ENCODE data around the gene TRAF1.

Gene TRAF1

DNA sequence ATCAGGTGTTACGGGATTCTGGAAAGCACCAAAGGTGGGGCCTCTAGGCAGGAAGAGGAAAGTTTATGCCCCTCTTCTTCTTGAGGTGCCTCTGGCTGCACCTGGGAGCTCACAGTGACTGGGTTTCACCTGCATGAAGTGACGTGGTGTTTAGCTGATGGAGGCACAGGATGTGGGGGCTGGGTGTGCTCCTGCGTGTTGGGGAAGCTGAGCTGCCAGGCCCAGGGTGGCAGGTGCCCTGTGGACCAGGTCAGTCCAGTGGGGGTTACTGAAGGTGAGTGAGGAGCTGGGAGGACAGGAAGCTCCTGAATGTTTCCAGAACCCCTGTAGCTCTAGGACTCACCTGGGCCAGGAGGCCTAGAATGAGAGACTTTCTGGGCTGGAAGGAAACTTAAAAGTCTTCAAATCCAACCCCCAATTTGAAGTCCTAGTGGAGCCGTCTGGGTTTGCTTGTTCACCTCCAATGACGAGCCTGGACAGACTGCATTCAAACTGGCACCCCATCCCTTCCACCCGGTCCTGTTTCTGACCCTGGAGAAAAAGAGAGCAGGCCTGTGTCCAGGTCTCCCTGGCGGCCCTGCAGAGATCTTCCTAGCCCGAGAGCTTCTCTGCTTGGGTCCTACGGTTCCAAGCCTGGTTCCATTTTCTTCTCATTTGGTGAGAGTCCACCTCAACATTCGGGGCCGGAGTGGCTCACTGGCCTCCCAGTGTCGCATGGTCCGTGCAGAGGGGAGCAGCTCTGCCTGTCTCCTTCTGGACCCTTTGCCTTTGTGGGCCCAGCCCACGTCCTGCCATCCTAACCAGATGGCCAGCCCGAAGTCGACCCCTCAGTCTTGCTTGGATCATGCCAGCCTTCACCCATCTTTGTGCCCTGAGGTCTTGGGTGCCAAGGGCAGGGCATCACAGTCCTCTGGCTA is 22.3 kb downstream of the TRAF1 start:
- no peak for DNase-seq

DNA sequence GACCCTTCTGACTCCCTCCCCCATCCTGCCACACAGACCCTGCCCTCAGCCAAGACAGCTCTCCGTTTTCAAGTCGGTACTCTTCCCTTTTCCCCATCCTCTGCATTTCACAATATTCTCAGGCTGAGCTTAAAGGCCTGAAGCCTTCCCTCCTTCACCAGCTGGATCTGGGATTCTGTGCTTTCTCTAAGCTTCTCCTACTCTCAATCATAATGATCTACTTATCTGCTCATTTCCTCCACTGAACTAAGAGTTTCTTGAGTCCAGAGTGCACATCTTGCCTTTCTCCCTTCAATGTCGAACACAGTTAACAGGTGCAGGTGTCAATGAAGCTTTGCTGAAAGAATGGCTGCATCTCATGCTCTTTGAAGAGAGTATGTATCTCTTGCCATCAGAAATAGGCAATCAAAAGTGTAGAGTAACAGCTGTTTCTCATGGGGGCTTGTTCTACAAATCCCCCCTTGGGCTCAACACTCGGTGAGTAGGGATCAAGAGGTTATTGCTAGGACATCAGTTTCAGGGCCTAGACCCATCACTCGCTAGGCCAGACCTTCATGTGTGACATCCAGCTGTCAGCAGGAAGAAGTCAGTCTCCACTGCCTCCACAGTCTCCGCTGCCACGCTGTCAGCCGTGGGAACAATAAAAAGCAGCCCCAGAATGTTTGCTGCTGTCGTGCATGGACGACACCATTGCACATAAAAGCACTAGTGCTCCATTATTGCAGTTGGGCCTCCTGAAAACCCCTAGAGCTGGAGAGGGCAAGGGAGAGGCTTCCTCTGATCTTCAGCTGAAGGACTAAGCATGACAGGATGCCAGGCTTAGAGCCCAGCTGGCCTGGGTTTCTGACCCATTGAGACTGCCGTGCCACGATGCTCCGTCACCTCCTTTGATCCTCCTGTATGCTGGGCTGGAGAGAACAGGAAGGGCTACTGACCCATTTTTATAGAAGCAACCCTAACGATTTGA is 23.7 kb downstream of the TRAF1 start:
- no peak for DNase-seq

GRCh38 chr9:120901755-120902568 is 24.6 kb downstream of the TRAF1 start:
- DNase-seq = no peak

DNA sequence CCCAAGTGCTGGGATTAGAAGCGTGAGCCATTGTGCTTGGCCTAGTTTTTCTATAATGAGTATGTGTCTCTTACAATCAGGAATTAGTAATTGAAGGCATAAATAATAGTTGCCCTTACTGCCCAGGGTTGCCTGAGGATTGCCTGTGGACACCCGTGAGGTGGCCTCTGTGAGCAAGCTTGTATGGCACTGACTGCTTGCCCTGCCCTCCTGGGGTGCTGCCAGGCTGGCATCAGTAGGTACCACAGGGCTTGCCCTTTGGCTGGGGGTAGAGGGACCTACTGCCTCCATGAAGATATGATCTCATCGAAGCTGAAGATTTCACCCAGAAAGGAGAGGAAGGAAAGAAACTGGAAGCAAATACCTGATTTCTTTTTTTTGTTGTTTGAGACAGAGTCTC is 25.8 kb downstream of the TRAF1 start:
- no peak for DNase-seq

- DNase-seq = no peak
Measured at GRCh38 chr9:120899490-120900068, 27.0 kb downstream of the TRAF1 start.

GRCh38 chr9:120898396-120898795 is 28.2 kb downstream of the TRAF1 start:
- DNase-seq = no peak

DNA sequence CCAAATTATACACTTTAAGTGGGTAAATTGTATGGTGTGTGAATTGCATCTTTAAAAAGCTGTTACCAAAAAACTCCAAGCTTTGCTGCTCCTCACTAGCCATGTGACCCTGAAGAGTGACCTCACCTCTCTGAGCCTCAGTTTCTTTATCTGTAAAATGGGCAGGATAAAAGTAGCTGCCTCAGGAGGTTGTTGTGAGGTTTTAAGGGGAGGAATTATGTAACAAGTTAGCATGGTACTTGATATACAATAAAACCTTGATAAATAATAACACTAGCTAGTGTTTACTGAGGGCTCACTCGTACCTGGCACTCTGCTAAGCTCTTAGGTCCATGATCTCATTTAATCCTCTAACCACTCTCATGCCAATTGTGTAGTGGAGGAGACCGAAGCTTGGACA is 30.6 kb downstream of the TRAF1 start:
- no peak for DNase-seq

DNA sequence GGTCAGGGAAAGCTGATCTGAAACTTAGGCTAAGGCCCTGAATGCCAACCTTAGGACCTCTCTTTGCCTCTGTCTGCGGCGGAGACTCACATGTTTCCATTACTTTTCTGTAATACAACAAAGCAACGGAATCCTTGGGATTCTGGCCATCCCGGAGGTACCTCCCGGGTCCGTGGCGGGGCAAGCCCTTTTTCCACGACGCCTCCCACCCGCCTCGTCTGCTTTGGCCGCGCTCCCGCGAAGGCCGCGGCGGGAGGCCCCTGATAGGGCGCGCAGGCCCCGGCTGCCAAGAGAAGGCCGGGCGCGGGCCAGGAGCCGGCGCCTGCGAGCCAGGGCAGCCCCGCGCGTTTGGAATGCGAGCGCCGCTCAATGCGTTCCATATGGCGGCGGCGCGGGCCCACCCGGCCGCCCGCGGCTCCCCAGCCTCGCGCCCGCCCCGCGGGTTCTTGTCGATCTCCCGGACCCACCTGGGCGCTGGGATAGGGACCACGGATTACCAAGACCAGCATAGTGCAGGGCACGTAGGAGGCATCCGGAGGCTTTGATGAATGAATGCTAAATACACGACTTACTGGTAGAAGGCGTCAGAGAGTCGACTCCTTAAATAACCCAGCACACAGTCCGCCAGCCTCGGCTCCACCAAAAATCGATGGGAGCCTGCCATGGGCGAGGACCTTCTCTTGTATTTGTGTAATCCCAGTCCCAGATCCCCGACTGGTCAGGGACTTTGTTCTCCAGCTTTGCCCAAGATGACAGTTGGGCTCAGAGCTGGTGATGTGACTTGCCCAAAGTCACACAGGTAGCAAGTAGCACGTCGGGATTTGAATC is 32.1 kb downstream of the TRAF1 start:
- no peak for DNase-seq

- DNase-seq = no peak
Measured at GRCh38 chr9:120893611-120894307, 32.8 kb downstream of the TRAF1 start.

GRCh38 chr9:120892748-120893610 is 33.6 kb downstream of the TRAF1 start:
- DNase-seq = peak; percentile 72

GRCh38 chr9:120891884-120892747 is 34.5 kb downstream of the TRAF1 start:
- DNase-seq = no peak

DNA sequence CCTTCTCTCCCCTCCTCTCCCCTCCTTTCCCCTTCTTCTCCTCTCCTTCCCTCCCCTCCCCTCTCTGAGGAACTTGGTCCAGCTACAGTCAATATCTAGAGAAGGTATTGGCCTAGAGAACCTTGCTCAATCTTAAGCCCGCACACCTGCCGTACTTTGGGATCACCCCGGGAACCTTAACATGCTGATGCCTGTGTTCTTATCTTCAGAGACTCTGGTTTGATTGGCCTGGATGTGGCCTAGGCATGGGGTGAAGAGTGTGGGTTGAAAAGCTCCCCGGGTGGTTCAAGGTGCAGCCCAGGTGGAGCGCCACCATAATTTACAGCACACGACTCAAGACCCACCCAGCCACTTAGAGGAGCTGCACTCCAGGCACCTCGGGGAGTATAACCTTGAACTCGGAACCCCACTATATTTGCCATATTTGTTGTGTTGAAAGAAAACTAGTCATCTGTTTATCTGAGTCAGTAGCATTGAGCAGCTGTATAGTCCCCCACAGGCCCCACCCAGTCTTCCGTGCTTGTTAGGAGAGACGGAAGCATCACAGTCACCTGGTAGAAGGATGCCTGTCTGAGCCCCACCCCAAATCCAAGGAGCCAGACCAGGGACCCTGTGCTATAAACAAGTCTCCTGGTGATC is 35.2 kb downstream of the TRAF1 start:
- DNase-seq = no peak

- no peak for DNase-seq
Measured at GRCh38 chr9:120890320-120891244, 36.0 kb downstream of the TRAF1 start.

- DNase-seq = no peak
Measured at GRCh38 chr9:120889606-120890271, 36.9 kb downstream of the TRAF1 start.

DNA sequence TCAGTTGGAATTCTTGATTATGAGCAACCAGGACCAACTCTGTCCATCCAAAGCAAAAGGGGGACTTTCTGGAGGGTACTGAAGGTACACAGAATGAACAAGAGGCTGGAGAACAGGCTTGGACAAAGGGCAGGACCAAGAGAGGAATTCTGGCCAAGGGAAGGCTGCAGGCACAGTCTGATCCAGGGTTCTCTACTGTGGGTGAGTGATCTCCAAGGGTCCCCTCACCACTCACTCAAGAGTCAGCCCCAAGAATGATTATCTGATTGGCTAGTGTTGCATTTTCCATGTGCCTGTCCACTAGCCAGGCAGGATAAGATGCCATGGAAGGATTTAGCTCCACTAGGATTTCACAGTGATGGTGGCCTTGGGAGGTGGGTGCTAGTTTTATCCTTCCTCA is 38.0 kb downstream of the TRAF1 start:
- DNase-seq = no peak

DNA sequence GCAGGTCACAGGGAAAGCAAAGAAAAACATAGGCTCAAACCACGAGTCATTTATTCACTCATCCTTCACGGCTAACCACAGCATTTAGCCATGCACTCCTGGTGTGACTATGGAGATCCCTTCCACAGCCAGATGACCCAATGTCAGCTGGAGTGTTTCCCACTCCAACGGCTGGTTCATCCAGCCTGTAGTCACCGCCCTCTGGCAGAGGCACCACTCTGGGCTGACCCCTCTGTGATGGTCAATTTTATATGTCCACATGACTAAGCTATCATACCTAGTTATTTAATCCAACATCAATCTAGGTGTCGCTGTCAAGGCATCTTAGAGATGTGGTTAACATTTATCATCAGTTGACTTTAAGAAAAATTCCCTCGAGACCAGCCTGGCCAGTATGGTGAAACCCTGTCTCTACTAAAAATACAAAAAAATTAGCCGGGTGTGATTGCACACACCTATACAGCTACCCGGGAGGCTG is 40.1 kb downstream of the TRAF1 start:
- peak; percentile 73 for DNase-seq

Data from EL (cell line).